Mesenteric fat pad (tissue), 1 donor: Measurements from ENCODE around the gene SMYD5. TPM values are rescaled to one million over a fixed set of nuclear protein-coding genes. Genes with fewer than 3 reads are reported as not detected.
A peak's percentile ranks its signal among the peaks of the same experiment; 100 is the strongest.

Source experiments
- DNase-seq: peaks from one replicate; pipeline ENCODE4 v3.0.0-alpha.2; 2020; ENCODE audit warnings: low spot score
- total RNA-seq: library from RNA; stranded (reverse); fragmentation: NEBNext Ultra II Directional; extraction: Animal tissue kit (Norgen Biotek cat#: 25700); gene quantifications from one replicate; pipeline ENCODE4 v1.2.1, GENCODE V29; 2021
- donor health status: DM: yes; HTN: yes; CAD: no.

SMYD5 gene
- total RNA-seq, 1 donor from 2014 or later = 25.1 TPM

DNA sequence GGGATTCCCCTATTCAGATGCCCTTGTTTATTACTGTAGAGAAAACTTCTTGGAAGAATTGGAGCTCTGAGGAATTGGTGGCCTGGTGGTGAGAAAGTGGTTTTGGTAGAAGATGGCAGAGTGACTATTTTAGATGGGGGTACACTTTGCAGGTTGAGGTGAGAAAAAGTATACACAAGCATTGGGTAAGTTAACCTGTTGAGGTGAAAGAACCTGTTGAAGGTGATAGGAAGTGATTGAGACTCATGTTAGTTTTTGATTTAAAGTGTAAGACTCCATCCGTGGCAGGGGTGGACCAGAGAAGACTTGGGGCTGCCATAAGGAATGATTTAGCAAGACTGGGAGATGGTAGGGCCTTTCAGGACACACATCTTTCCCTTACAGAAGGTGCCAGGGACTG lies 23.1 kb downstream of the SMYD5 start:
- DNase-seq = no peak

DNA sequence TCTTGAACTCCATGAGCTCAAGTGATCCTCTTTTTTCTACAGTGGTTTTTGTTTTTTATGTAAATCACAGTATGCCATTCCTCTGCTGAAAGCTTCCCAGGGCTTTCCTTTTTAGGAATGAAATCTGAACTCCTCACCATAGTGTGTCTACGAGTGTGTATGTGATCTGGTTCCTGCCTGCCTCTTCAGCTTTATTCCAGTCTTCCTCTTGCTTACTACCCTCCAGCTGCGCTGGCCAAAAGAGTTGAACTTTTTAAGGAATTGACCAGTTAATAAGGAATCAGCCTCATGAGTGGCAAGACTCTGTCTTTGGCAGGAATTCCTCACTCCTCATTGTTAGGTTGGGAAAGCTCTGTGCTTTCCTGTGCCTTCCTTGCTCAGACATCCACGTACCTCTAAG lies 24.1 kb downstream of the SMYD5 start:
- no peak for DNase-seq

DNA sequence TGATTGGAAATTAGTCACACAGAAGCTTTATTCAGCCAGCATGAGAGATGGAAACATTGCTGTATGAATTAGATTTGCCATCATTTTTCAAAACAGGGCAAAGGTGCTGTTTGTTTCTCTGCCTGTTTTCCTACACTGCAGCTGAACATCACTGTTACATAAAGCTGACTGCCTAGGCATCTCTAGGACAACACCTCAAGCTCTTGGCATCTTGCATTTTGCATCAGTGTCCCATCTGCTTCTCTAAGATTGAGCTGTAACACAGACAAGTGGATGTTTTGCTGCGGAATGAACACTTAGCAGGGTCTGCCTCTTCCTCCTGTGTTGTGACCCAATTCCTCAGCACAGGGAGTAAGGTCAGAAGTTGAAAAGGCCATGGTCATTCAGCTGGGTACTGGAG lies 24.9 kb downstream of the SMYD5 start:
- DNase-seq = no peak

DNA sequence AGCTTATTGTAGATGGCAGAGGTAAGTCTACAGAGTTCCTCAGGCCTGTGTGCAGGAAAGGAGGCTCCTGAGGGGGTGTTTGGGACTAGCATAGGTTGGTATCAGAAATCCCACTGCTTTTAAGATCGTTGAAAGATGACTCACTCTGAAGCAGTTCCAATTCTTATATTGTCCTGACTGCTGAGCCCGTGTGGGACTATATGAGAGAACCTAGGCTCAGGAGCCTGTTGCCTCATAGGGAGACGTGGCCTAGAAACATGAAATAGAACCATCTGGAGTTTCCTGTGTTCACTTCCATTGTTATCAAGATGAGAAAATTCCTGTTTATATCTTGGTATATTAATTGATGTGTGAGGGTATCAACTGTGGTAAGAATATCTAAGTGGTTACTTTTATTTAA lies 25.7 kb downstream of the SMYD5 start:
- DNase-seq = no peak

GRCh38 chr2:73243884-73244570 lies 30.0 kb downstream of the SMYD5 start:
- DNase-seq = no peak

GRCh38 chr2:73244580-73244979 lies 30.5 kb downstream of the SMYD5 start:
- DNase-seq = no peak

DNA sequence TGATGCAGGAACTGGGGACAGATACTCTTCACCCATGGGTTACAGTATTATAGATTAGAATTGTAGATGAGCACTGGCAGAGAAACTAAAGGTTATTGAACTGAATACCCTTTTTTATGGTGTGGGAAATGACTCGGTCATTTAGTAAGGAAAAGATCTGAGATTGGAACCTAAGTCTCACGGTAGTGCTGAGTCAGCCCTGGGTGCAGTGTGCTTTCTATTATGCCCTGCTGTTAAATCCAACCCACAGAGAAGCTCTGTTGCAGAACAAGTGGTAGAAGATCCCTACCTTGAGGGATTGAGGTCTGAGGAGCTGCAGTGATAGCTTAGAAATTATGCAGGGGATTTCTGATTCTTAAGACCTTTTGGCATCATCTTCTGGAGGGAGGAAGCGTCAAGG lies 32.8 kb downstream of the SMYD5 start:
- no peak for DNase-seq

DNA sequence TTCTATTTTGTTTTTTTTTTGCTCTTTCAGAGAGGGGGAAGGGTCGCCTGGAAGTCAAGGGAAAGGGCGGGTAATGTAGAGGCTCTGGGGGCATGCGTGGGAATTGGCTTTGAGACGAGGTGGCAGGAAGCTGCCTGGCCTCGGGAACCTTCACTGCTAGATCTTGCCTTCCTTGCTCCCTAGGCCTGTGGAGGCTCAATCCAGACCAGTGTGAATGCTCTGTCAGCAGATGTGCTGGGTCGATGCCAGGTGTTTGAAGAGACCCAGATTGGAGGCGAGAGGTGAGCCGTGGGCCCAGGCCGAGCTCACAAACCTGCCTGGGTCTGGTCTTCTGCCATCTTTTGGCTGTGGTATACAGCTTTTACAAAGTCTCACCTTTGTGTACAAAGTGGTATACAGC lies 35.6 kb downstream of the SMYD5 start:
- DNase-seq = no peak

GRCh38 chr2:73250872-73251846 lies 37.1 kb downstream of the SMYD5 start:
- peak; percentile 12 for DNase-seq

- DNase-seq = peak; percentile 72
These were observed 38.4 kb downstream of the SMYD5 start for GRCh38 chr2:73252238-73253027.

GRCh38 chr2:73253400-73253799 lies 39.4 kb downstream of the SMYD5 start:
- DNase-seq = no peak

- DNase-seq = peak; percentile 57
These were observed 39.9 kb downstream of the SMYD5 start for GRCh38 chr2:73253901-73254300.

DNA sequence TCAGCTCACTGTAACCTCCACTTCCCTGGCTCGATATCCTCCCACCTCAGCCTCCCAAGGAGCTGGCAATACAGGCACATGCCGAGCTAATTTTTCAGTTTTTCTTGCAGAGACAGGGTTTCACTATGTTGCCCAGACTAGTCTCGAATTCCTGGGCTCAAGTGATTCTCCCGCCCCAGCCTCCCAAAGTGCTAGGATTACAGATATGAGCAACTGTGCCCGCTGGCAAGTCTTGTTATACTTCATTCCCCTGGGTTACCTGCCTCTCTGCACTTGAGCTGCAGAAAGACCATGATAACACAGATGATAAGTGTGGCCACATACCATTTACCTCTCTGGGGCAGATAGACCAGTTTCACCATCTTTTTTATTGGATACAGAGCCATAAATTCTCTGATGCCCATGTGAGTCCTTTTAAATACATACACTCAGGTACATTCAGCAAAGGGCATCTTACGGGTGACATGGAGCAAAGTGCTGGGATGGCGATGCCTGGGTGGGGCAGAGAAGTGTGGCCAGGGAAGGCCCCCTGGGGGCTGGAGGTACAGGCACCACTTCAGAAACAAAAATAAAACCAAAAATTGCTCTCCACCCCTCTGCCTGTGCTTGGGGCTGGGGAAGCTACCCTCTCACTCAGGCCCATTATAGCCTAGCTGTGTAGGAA lies 40.4 kb downstream of the SMYD5 start:
- peak; percentile 53 for DNase-seq

DNA sequence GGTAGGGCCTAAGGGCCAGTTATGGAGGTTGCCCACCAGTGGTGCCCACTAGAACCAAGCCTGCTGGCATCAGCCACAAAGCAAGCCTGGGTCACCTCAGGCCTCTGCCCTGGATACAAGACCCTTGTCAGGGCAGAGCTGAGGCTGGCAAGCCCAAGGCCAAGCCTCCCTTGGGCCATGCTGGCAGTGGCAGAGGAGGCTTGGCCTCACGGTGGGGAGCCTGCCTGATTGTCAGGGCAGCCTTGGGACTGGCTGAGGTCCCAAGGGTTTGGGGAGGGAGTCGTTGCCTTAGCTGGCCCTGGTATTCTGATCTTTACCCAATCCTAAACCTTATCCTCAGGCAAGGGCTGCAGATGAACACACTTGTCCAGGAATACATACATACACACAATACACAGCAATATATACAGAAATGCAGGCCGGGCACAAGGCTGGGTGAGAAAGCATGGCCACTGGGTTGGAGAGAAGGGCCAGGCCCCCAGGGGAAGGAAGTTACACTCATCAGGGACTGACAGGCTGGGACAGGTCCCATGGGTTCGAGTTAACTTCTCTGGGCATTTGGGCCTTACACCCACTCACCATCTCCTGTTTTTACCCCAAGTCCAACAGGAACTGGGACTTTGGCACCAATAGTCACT lies 41.1 kb downstream of the SMYD5 start:
- DNase-seq = peak; percentile 51

DNA sequence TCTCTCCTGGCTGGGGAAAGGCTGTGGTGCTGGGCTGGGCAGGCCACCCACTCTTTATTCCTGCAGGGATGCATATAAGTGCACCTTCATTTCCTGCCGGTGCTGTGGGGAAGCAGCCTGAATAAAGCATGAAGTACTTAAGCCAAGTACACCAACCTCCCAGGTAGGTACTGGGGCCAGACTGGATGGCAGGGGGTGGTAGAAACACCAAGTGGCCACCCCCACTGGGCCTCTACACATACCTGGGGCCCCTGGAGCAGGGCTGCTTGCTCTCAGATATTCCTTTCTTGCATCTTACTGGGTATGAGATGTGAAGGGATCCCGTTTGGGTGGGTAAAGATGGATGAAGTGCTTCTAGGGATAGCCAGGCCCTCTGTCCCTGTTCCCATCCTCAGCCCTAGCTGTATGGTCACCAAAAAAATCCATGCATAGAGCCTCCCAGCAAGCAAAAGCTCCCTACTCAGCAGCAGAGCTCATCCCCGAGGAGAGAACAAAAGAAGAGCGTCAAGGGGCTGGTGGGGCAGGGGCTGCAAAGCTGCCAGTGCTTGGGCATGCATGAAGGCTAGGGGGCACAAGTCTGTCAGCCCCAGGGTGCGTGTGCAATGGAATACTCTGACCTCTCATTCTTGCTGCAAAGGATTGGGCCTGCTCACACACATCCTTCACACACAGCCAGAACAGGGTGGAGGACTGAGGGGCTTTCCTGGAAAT lies 42.0 kb downstream of the SMYD5 start:
- peak; percentile 55 for DNase-seq

- DNase-seq = no peak
These were observed 42.5 kb downstream of the SMYD5 start for GRCh38 chr2:73256618-73256922.

GRCh38 chr2:73257021-73257420 lies 43.0 kb downstream of the SMYD5 start:
- peak; percentile 57 for DNase-seq

- peak; percentile 88 for DNase-seq
These were observed 43.5 kb downstream of the SMYD5 start for GRCh38 chr2:73257425-73258125.

DNA sequence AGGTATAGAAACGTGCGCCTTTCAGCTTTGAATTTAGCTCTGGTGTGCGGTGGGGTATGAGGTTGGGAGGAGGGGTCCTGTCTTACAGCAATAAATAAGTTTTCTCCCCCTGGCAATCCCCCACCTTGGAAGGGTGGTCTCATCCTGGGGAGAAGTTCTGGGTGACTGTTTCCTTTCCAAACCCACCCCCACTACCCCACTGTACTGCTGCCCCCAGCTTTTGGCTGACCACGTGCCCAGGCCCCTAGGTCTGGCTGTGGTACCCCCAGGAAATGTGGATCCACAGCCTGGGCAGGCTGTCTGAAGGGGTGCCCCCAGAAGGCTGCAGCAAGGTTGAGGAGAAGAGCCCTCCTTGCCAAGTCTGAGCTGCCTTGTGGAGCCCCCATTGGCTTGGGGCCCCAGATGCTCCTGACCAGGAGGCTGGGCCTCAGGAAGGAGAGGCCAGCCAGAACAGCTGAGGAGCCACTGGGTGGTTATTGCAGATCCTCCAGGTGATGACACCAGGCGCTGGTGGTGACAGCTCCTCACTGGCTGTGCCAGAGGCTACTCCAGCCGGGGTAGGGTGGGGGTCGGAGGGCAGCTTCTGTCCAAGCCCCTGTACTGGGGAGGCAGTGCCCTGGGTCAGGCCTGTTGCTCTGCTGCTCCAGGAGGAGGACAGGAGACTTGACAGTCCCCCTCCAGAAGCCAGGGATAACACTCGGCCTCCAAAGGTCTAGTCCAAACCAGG lies 44.3 kb downstream of the SMYD5 start:
- peak; percentile 51 for DNase-seq
